GM23338 (cell line): Measurements from ENCODE around the gene MDN1. TPM values are rescaled to one million over a fixed set of nuclear protein-coding genes. Genes with fewer than 3 reads are reported as not detected.
A peak's percentile ranks its signal among the peaks of the same experiment; 100 is the strongest.

Source experiments
- ATAC-seq: fragments of 200-7000 bp; cut with Tn5 transposase; 3 replicates; pipeline ENCODE4 v1.9.1; 2020
- DNase-seq: peaks from one replicate; pipeline ENCODE4 v3.0.0-alpha.2; 2015; ENCODE audit warnings: low spot score
- H2AFZ ChIP-seq: fragments of 200-600 bp; sonication (generic); 2 replicates; pipeline ENCODE4 v1.8.0; 2016; ENCODE audit warnings: antibody characterized with exemption, mild to moderate bottlenecking, moderate library complexity
- H3F3A ChIP-seq: fragments of 200-600 bp; sonication (generic); replicated peaks from 2 replicates; pipeline ENCODE4 v1.8.0; 2017; ENCODE audit warnings: antibody characterized with exemption, mixed run types, low read depth
- H3K27ac ChIP-seq: fragments of 200-600 bp; sonication (generic); 2 replicates; pipeline ENCODE4 v1.6.1; 2016; ENCODE audit warnings: low read depth
- H3K27me3 ChIP-seq: fragments of 200-600 bp; sonication (generic); 2 replicates; pipeline ENCODE4 v1.8.0; 2016; ENCODE audit warnings: mild to moderate bottlenecking, mixed run types, moderate library complexity; ENCODE audit not compliant: insufficient read depth
- H3K36me3 ChIP-seq: fragments of 200-600 bp; sonication (generic); 2 replicates; pipeline ENCODE4 v1.8.0; 2016; ENCODE audit warnings: mild to moderate bottlenecking; ENCODE audit not compliant: insufficient read depth
- H3K4me1 ChIP-seq: fragments of 200-600 bp; sonication (generic); 2 replicates; pipeline ENCODE4 v1.8.0; 2016; ENCODE audit warnings: mild to moderate bottlenecking, moderate library complexity; ENCODE audit not compliant: insufficient read depth
- H3K4me2 ChIP-seq: fragments of 200-600 bp; sonication (generic); 2 replicates; pipeline ENCODE4 v1.7.1; 2017; ENCODE audit warnings: mixed run types
- H3K4me3 ChIP-seq: fragments of 200-600 bp; sonication (generic); 2 replicates; pipeline ENCODE4 v1.6.1; 2016; ENCODE audit warnings: mixed run types
- H3K79me2 ChIP-seq: fragments of 200-600 bp; sonication (generic); replicated peaks from 2 replicates; pipeline ENCODE4 v1.8.0; 2017; ENCODE audit warnings: mild to moderate bottlenecking; ENCODE audit not compliant: insufficient read depth
- H3K9me2 ChIP-seq: fragments of 200-600 bp; sonication (generic); 2 replicates; pipeline ENCODE4 v1.8.0; 2017; ENCODE audit not compliant: insufficient read depth
- H4K20me1 ChIP-seq: fragments of 200-600 bp; sonication (generic); replicated peaks from 2 replicates; pipeline ENCODE4 v1.8.0; 2017; ENCODE audit warnings: mild to moderate bottlenecking; ENCODE audit not compliant: insufficient read depth
- H3K27ac Mint-ChIP-seq: 2 replicates; pipeline ENCODE4 v1.8.0; 2020; ENCODE audit warnings: inconsistent platforms, mild to moderate bottlenecking, moderate library complexity, mixed read lengths
- H3K27me3 Mint-ChIP-seq: 3 replicates; pipeline ENCODE4 v1.8.0; 2022; ENCODE audit warnings: low read depth, mild to moderate bottlenecking, moderate library complexity, mixed read lengths, inconsistent platforms; ENCODE audit not compliant: insufficient read depth, poor library complexity
- H3K36me3 Mint-ChIP-seq: 3 replicates; pipeline ENCODE4 v1.8.0; 2021; ENCODE audit warnings: low read depth, mild to moderate bottlenecking, inconsistent platforms, moderate library complexity, mixed read lengths
- H3K4me1 Mint-ChIP-seq: 3 replicates; pipeline ENCODE4 v1.8.0; 2020; ENCODE audit warnings: mild to moderate bottlenecking, inconsistent platforms, mixed read lengths
- H3K4me3 Mint-ChIP-seq: 3 replicates; pipeline ENCODE4 v1.8.0; 2021; ENCODE audit warnings: moderate library complexity, mild to moderate bottlenecking, inconsistent platforms, mixed read lengths
- H3K9me3 Mint-ChIP-seq: 3 replicates; pipeline ENCODE4 v1.8.0; 2020; ENCODE audit warnings: moderate library complexity, mild to moderate bottlenecking, inconsistent platforms, mixed read lengths
- CREB1 ChIP-seq: fragments of 250-450 bp; sonication (Bioruptor Pico); IDR thresholded peaks from 2 replicates; pipeline ENCODE4 v1.5.0; 2020; ENCODE audit warnings: low read depth, mild to moderate bottlenecking, moderate library complexity
- ETS1 ChIP-seq: IDR thresholded peaks from 2 replicates; pipeline ENCODE4 v1.6.1; 2016; ENCODE audit warnings: antibody characterized with exemption
- EZH2 ChIP-seq: fragments of 200-600 bp; sonication (generic); IDR thresholded peaks from one replicate; pipeline ENCODE4 v1.8.0; 2017; ENCODE audit warnings: antibody characterized with exemption, mild to moderate bottlenecking, low read depth; ENCODE audit not compliant: unreplicated experiment
- NANOG ChIP-seq: IDR thresholded peaks from 2 replicates; pipeline ENCODE4 v1.6.1; 2016; ENCODE audit warnings: antibody characterized with exemption, borderline replicate concordance
- POLR2AphosphoS5 ChIP-seq: IDR thresholded peaks from 2 replicates; pipeline ENCODE4 v1.6.1; 2016; ENCODE audit warnings: antibody characterized with exemption, low read depth
- ZNF114 ChIP-seq: fragments of 250-450 bp; sonication (Bioruptor Pico); IDR thresholded peaks from 2 replicates; pipeline ENCODE4 v1.5.0; 2020; ENCODE audit warnings: mild to moderate bottlenecking, moderate library complexity
- ZNF331 ChIP-seq: fragments of 250-450 bp; sonication (Bioruptor Pico); IDR thresholded peaks from 2 replicates; pipeline ENCODE4 v1.5.0; 2020; ENCODE audit warnings: low read depth, mild to moderate bottlenecking, moderate library complexity
- ZNF462 ChIP-seq: fragments of 250-450 bp; sonication (Bioruptor Pico); IDR thresholded peaks from 2 replicates; pipeline ENCODE4 v1.5.0; 2020; ENCODE audit warnings: mild to moderate bottlenecking, moderate library complexity
- polyA plus RNA-seq: library from polyadenylated mRNA; unstranded; fragments of >200 nt; fragmentation: Nextera tagmentation; extraction: Ambion mirVana; gene quantifications from 2 replicates; pipeline ENCODE4 v1.2.1, GENCODE V29; 2016
- total RNA-seq: library from RNA; depleted of rRNA; stranded (reverse); fragments of >200 nt; shearing (Covaris generic); gene quantifications from 2 replicates; pipeline ENCODE4 v1.2.3, GENCODE V29; 2014
- TF ChIP-seq, protein P1 (sequence below), 2 experiments: fragments of 200-600 bp in 1 of 2; sonication (generic) in 1 of 2; conservative IDR thresholded peaks; 2 replicates each; pipeline versions ENCODE4 v1.5.1 to v1.6.1; 2016 to 2017; ENCODE audit warnings: antibody characterized with exemption in 2 of 2, low read depth in 2 of 2, mild to moderate bottlenecking in 2 of 2, moderate library complexity in 1 of 2

Gene MDN1
- total and polyA plus RNA-seq, 2 experiments from 2014 or later: 165 to 217 TPM

- peaks cover 11% of the 10 kb centered on the region; the same call in 1 of the 2 replicates for H3K4me1 ChIP-seq
- TF ChIP-seq NANOG: no peak
- peak; percentile 25; the same call in 1 of the 2 replicates for TF ChIP-seq CREB1 (CRISPR knock-in tag)
- peak; percentile 97 for TF ChIP-seq POLR2AphosphoS5
- peaks cover 36% of the 10 kb centered on the region for H3K36me3 Mint-ChIP-seq
- peak; percentile 98 for ATAC-seq
- H3K27ac ChIP-seq: peak within 1 kb of the TSS; percentile 86
- peaks cover 8% of the 10 kb centered on the region for H4K20me1 ChIP-seq
- H3K79me2 ChIP-seq: peaks cover 47% of the 10 kb centered on the region
- H2AFZ ChIP-seq: peak within 1 kb of the TSS; percentile 72
- peak within 1 kb of the TSS; percentile 93 for H3K4me2 ChIP-seq
- H3K4me3 ChIP-seq: peak within 1 kb of the TSS; percentile 77
- H3K9me3 Mint-ChIP-seq: no peaks in the 10 kb centered on the region
- H3F3A ChIP-seq: peaks cover 7% of the 10 kb centered on the region
- H3K4me1 Mint-ChIP-seq: no peaks in the 10 kb centered on the region; the same call in 2 of the 3 replicates
- H3K36me3 ChIP-seq: peaks cover 20% of the 10 kb centered on the region; the same call in 1 of the 2 replicates
- H3K27ac Mint-ChIP-seq: peak within 1 kb of the TSS; percentile 99
- no peaks in the 10 kb centered on the region for H3K27me3 ChIP-seq
- H3K9me2 ChIP-seq: no peaks in the 10 kb centered on the region
- peak within 1 kb of the TSS; percentile 93 for H3K4me3 Mint-ChIP-seq
- DNase-seq: peak; percentile 100
- peaks cover 5% of the 10 kb centered on the region for H3K27me3 Mint-ChIP-seq
Measured at GRCh38 chr6:89829472-89830169, 10.0 kb upstream of the MDN1 start, which contains the start of gene CASP8AP2. CASP8AP2 (plus strand) TSS chr6:89829880.

GRCh38 chr6:89828988-89829471 is 9.4 kb upstream of the MDN1 start:
- Histone ChIP-seq H3K4me2 (peak overlapping the region; percentile 85), H3F3A (peaks cover 7% of the 10 kb centered on the region), H3K4me1 (peaks cover 11% of the 10 kb centered on the region; the same call in 1 of the 2 replicates), H3K79me2 (peaks cover 41% of the 10 kb centered on the region), H2AFZ (peak overlapping the region; percentile 72), H3K4me3 (peak overlapping the region; percentile 77), H3K27me3 (no peaks in the 10 kb centered on the region), H3K9me2 (no peaks in the 10 kb centered on the region), H4K20me1 (peaks cover 8% of the 10 kb centered on the region), H3K27ac (peak overlapping the region; percentile 79), H3K36me3 (peaks cover 20% of the 10 kb centered on the region; the same call in 1 of the 2 replicates)
- peak; percentile 52 for ATAC-seq
- Mint-ChIP-seq H3K36me3 (peaks cover 36% of the 10 kb centered on the region), H3K27ac (peak overlapping the region; percentile 81), H3K27me3 (peaks cover 5% of the 10 kb centered on the region), H3K9me3 (no peaks in the 10 kb centered on the region), H3K4me1 (no peaks in the 10 kb centered on the region; the same call in 2 of the 3 replicates), H3K4me3 (peak overlapping the region; percentile 93)
- TF ChIP-seq ZNF331 (CRISPR knock-in tag) (no peak), ETS1 (no peak), EZH2 (no peak), ZNF462 (no peak), ZNF114 (CRISPR knock-in tag) (no peak), NANOG (no peak), POLR2AphosphoS5 (no peak), CREB1 (CRISPR knock-in tag) (no peak)
- TF ChIP-seq, protein P1, sequence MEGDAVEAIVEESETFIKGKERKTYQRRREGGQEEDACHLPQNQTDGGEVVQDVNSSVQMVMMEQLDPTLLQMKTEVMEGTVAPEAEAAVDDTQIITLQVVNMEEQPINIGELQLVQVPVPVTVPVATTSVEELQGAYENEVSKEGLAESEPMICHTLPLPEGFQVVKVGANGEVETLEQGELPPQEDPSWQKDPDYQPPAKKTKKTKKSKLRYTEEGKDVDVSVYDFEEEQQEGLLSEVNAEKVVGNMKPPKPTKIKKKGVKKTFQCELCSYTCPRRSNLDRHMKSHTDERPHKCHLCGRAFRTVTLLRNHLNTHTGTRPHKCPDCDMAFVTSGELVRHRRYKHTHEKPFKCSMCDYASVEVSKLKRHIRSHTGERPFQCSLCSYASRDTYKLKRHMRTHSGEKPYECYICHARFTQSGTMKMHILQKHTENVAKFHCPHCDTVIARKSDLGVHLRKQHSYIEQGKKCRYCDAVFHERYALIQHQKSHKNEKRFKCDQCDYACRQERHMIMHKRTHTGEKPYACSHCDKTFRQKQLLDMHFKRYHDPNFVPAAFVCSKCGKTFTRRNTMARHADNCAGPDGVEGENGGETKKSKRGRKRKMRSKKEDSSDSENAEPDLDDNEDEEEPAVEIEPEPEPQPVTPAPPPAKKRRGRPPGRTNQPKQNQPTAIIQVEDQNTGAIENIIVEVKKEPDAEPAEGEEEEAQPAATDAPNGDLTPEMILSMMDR (conservative IDR thresholded peaks at IDR 0.05; ENCODE audit: low read depth in 2 of 2): no peak
- peak; percentile 49 for DNase-seq
